Gastrocnemius medialis (tissue), 4 donors: Measurements from ENCODE around the gene ATAD1. TPM values are rescaled to one million over a fixed set of nuclear protein-coding genes. Genes with fewer than 3 reads are reported as not detected.
"Not testable (repeated sequence)": the region's sequence is repeated elsewhere in the genome, so short reads cannot be mapped to it uniquely, and the experiment has no call there.

ENCODE experiments used
- ATAC-seq, 2 donors: fragments of 150-250 bp; one replicate each; pipeline ENCODE4 v1.9.1; 2016
- DNase-seq, 2 donors: peaks; one replicate each; pipeline ENCODE4 v3.0.0-alpha.2; 2019
- H3K27ac ChIP-seq, 4 donors: fragments of 200-600 bp; sonication (generic); 1 replicate in 1 of 4; 2 replicates in 3 of 4; pipeline ENCODE4 v1.5.1; 2016 to 2018; ENCODE audit warnings: mild to moderate bottlenecking in 2 of 4, moderate library complexity in 1 of 4
- H3K27me3 ChIP-seq, 3 donors: fragments of 200-600 bp; sonication (generic) in 2 of 3; 1 replicate in 1 of 3; 2 replicates in 2 of 3; pipeline versions ENCODE4 v1.5.1 to v1.6.0; 2016 to 2019; ENCODE audit warnings: mild to moderate bottlenecking in 1 of 3, moderate library complexity in 1 of 3
- H3K36me3 ChIP-seq, 2 donors: fragments of 200-600 bp; sonication (generic) in 1 of 2; one replicate each; pipeline ENCODE4 v1.5.1; 2017 to 2018
- H3K4me1 ChIP-seq, 2 donors: fragments of 200-600 bp; sonication (generic) in 1 of 2; one replicate each; pipeline ENCODE4 v1.5.1; 2016 to 2017; ENCODE audit warnings: mild to moderate bottlenecking in 2 of 2
- H3K4me3 ChIP-seq, 4 donors: fragments of 200-600 bp; sonication (generic) in 3 of 4; 1 replicate in 1 of 4; 2 replicates in 3 of 4; pipeline ENCODE4 v1.5.1; 2016 to 2019; ENCODE audit warnings: mild to moderate bottlenecking in 2 of 4
- H3K9me3 ChIP-seq, 3 donors: fragments of 200-600 bp; sonication (generic) in 2 of 3; 1 replicate in 1 of 3; 2 replicates in 2 of 3; pipeline ENCODE4 v1.5.1; 2016 to 2019
- POLR2A ChIP-seq, 2 donors: fragments of 450-650 bp; IDR thresholded peaks; one replicate each; pipeline ENCODE4 v1.6.1; 2017; ENCODE audit warnings: antibody characterized with exemption in 2 of 2, mild to moderate bottlenecking in 2 of 2, moderate library complexity in 2 of 2
- in situ Hi-C, 4 donors: fragments of 200-750 bp; cut with MboI; loops; one replicate each; pipeline versions ENCODE4 v1.15.0 to v1.8.0; 2017; ENCODE audit warnings: low sequenced_read_pairs in 4 of 4
- intact Hi-C: fragments of 100-400 bp; cut with DNase I; formaldehyde crosslinking; loops from one replicate; pipeline ENCODE4 v1.15.1; 2023; ENCODE audit warnings: low total_unique reads
- total RNA-seq, 4 donors: library from RNA; depleted of rRNA; stranded (reverse); fragments of >200 nt; gene quantifications; one replicate each; pipeline versions ENCODE4 v1.1.0 to v1.2.3, GENCODE V29; 2016
- TF ChIP-seq, protein P1 (sequence below), 5 experiments: fragments of 450-650 bp in 3 of 5; fragments of 200-600 bp in 2 of 5; sonication (generic) in 2 of 5; IDR thresholded peaks in 4 of 5; conservative IDR thresholded peaks in 1 of 5; 1 replicate in 4 of 5; 2 replicates in 1 of 5; pipeline ENCODE4 v1.5.1; 2016 to 2019; ENCODE audit warnings: antibody characterized with exemption in 5 of 5, mild to moderate bottlenecking in 3 of 5, moderate library complexity in 3 of 5

Gene ATAD1
- total RNA-seq, 4 donors from 2014 or later, result 32.0 to 65.4 (median 51.0) TPM

DNA sequence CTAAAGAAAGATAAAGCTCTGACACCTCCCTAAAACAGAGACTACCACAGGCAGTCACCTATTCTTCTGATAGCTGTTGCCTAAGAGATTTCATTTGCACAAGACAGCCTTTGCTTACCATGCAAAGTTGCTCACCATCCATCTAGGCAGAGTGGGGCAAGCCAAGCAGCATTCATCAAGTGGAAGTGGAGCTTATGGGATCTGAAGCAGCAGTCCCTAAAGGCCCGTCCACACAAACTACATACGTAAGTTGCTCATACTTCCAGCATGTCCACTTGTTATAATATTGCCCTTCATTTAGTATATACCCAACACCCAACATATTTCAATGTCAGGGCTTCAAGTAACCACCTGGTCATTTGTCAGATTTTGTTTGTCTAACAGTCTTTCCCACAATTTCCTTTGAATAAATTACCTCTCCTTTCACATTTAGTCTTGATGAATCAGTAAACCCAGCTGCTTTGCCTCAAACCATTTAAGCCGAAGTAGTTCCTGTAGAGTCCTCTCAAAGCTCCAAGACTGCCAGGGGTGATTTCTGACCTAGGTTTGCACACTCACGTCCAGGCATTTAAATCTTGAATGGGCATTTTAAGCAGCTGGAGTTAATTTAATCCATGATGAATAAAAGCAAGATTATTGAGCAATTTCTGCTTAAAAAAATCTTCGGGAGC lies 67.9 kb downstream of the ATAD1 start:
- ATAC-seq (no peak), DNase-seq (no peak)
- intact Hi-C loops, result no loop called here
- Histone ChIP-seq H3K4me3 (no peak overlapping the region), H3K27me3 (no peaks in the 10 kb centered on the region), H3K9me3 (no peaks in the 10 kb centered on the region), H3K36me3 (peaks cover 0 to 13% of the 10 kb centered on the region in 2 donors), H3K27ac (no peak overlapping the region), H3K4me1 (no peaks in the 10 kb centered on the region)
- in situ Hi-C loops, result loop anchor here in 2 of 4 donors (25.0 kb wide), 1 partner anchor 213 kb away; no protein-coding TSS in a partner anchor
- TF ChIP-seq, protein P1, sequence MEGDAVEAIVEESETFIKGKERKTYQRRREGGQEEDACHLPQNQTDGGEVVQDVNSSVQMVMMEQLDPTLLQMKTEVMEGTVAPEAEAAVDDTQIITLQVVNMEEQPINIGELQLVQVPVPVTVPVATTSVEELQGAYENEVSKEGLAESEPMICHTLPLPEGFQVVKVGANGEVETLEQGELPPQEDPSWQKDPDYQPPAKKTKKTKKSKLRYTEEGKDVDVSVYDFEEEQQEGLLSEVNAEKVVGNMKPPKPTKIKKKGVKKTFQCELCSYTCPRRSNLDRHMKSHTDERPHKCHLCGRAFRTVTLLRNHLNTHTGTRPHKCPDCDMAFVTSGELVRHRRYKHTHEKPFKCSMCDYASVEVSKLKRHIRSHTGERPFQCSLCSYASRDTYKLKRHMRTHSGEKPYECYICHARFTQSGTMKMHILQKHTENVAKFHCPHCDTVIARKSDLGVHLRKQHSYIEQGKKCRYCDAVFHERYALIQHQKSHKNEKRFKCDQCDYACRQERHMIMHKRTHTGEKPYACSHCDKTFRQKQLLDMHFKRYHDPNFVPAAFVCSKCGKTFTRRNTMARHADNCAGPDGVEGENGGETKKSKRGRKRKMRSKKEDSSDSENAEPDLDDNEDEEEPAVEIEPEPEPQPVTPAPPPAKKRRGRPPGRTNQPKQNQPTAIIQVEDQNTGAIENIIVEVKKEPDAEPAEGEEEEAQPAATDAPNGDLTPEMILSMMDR (IDR thresholded peaks at IDR 0.05 in 4 of 5, conservative IDR thresholded peaks at IDR 0.05 in 1 of 5), result no peak
- no peak for TF ChIP-seq POLR2A (IDR thresholded peaks at IDR 0.05)

DNA sequence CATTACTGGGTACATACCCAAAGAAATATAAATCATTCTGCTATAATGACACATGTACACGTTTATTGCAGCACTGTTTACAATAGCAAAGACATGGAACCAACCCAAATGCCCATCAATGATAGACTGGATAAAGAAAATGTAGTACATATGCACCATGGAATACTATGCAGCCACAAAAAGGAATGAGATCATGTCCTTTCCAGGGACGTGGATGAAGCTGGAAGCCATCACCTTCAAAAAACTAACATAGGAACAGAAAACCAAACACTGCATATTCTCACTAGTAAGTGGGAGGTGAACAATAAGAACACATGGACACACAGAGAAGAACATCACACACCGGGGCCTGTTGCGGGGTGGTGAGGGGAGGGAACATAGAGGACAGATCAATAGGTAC lies 69.8 kb downstream of the ATAD1 start:
- ATAC-seq, DNase-seq, H3K36me3 ChIP-seq, H3K27ac ChIP-seq, in situ Hi-C loops, H3K4me1 ChIP-seq, H3K4me3 ChIP-seq, H3K9me3 ChIP-seq, H3K27me3 ChIP-seq, intact Hi-C loops: not testable (repeated sequence)

DNA sequence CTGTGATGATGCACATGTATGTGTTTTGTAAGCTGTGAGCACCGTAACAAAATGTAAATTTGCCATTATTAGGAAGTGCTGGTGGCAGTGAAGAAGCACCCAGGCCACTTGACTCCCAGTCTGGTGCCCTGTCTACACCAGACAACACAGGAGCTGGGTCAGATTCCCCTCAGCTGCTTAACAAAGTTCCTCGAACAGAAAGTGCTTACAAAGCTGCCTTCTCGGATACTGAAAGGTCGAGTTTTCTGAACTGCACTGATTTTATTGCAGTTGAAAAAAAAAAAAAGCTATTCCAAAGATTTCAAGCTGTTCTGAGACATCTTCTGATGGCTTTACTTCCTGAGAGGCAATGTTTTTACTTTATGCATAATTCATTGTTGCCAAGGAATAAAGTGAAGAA lies 71.1 kb downstream of the ATAD1 start:
- no peaks in the 10 kb centered on the region for H3K4me1 ChIP-seq
- H3K36me3 ChIP-seq, result no peaks in the 10 kb centered on the region
- no peak for ATAC-seq
- intact Hi-C loops (no loop called here), in situ Hi-C loops (no loop called here)
- no peak overlapping the region for H3K4me3 ChIP-seq
- H3K9me3 ChIP-seq, result no peaks in the 10 kb centered on the region
- TF ChIP-seq, protein P1 (IDR thresholded peaks at IDR 0.05 in 4 of 5, conservative IDR thresholded peaks at IDR 0.05 in 1 of 5), result no peak
- no peak for TF ChIP-seq POLR2A (IDR thresholded peaks at IDR 0.05)
- no peaks in the 10 kb centered on the region for H3K27me3 ChIP-seq
- DNase-seq, result no peak
- H3K27ac ChIP-seq, result no peak overlapping the region

DNA sequence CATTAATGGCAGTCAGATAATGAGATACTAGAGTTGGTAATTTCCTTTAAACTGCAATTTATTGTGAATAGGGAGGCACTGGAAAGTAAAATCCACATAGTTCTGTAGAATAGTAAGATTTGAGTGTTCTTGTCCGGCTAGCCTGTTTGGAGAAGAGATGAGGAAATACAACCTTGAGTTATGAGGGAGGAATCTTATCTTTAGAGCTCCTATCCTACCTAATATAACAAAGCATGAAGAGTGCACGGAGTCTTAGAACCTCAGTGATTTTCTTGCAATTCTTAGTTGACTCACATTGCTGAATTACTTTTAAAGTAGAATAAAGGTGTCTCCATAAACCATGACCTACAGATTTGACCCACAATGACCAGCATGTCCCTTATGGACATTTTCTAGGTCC lies 73.4 kb downstream of the ATAD1 start:
- in situ Hi-C loops, result no loop called here
- intact Hi-C loops, result no loop called here
- ATAC-seq, result no peak
- DNase-seq, result no peak
- H3K27ac ChIP-seq, result no peak overlapping the region
- no peak for TF ChIP-seq POLR2A (IDR thresholded peaks at IDR 0.05)
- TF ChIP-seq, protein P1 (IDR thresholded peaks at IDR 0.05 in 4 of 5, conservative IDR thresholded peaks at IDR 0.05 in 1 of 5), result no peak
- no peaks in the 10 kb centered on the region for H3K27me3 ChIP-seq
- H3K4me1 ChIP-seq, result no peaks in the 10 kb centered on the region
- H3K9me3 ChIP-seq, result no peaks in the 10 kb centered on the region
- no peaks in the 10 kb centered on the region for H3K36me3 ChIP-seq
- no peak overlapping the region for H3K4me3 ChIP-seq

DNA sequence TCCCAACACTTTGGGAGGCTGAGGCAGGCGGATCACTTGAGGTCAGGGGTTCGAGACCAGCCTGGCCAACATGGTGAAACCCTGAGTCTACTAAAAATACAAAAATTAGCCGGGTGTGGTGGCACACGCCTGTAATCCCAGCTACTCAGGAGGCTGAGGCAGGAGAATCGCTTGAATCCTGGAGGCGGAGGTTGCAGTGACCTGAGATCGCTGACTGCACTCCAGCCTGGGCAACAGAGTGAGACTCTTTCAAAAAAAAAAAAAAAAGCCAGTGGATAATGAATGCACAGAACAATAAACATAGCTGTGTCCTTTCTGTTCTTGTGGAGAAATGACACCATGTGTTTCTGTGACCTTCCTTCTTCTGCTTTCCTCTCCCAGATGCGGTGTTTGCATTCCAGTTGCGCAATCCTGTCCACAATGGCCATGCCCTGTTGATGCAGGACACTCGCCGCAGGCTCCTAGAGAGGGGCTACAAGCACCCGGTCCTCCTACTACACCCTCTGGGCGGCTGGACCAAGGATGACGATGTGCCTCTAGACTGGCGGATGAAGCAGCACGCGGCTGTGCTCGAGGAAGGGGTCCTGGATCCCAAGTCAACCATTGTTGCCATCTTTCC lies 74.9 kb downstream of the ATAD1 start:
- H3K36me3 ChIP-seq, H3K27me3 ChIP-seq, H3K27ac ChIP-seq, H3K4me1 ChIP-seq, intact Hi-C loops, H3K4me3 ChIP-seq, H3K9me3 ChIP-seq, ATAC-seq, in situ Hi-C loops: not testable (repeated sequence)
- DNase-seq, result peak in 1 of 2 donors; percentile 23
